ENCODE measurements around the gene CCDC107.

CCDC107 gene

DNA sequence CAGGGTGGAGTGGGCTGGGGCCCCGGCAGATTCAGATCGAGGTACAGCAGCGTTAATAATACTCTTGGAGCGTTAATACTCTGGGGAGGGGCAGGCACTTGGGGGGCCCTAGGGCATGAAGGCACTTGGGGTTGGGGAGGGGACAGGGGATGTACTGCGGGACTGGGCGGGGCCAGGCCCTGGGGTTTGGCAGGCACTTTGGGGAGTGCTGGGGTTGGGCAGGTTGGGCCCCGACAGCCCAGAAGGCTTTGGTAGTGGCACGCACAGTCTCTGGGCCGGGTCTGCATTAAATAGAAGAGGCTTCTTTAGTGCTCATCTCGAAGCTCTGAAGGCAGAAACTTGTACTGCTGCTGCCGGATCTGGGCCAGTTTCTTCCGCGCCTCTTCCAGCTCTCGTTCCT, 39.4 kb downstream of the CCDC107 start:
- H3K27ac ChIP-seq, result no peak overlapping the region

DNA sequence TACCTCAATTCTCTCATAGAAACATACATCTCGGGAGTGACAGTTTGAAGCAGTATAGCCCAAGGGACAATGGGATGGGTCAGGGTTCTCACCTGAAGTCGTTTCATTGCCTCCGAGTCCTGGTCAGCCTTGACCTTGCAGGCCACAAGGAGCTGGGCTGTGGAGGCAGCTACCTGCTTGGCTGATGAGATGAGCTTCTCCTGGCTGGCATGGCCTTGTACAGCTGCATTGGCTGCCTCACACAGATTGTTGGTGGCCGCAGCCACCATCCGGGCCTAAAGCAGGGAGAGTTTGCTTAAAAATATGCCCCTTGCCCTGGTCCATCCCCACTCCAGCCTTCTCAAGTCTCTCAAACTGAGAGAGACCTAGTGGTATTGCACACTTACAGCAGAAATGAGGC, 40.1 kb downstream of the CCDC107 start:
- H3K27ac ChIP-seq, result no peak overlapping the region
- no peak for DNase-seq (ENCODE audit: low read depth, low spot score)

More for the DNA sequence above, 39.4 kb downstream of the CCDC107 start:
- DNase-seq (ENCODE audit: low read depth, low spot score), result no peak

DNA sequence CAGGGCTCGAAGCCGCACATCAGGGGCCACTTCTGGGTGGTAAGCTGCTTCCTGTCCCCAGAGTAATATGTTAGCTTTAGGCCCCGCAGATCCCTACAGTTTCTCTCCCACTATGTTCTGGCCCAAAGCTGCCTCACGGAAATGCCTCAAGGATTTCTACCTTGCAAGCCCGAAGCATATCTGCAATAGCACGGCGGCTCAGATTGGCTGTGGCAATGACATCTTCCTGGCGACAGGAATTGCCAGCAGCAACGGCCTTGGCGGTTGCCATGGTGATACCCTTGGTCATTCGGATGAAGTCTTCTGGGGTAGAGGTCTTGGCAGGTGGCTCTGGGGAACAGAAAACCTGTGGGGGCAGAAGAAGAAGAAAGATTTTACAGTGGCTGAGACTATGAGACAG, 41.9 kb downstream of the CCDC107 start:
- H3K27ac ChIP-seq, result no peak overlapping the region
- DNase-seq (ENCODE audit: low read depth, low spot score), result no peak

DNA sequence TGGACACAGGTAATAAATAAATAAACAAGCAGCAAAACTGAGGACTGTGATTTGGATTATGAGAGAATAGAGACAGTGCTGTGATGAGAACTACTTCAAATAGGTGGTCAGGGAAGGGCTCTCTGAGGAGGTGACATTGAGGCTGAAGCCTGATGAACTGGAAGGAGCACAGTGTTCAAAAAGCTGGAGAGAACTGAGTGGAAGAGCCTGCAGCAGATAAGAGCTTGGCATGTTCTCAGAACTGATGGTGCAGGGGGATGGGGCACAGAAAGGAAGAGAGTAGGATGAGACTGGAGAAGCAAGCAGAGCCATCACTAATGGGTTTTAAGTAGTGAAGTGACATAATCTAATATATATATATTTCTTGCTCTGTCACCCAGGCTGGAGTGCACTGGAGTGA, 42.9 kb downstream of the CCDC107 start:
- no peak for DNase-seq (ENCODE audit: low read depth, low spot score)

DNA sequence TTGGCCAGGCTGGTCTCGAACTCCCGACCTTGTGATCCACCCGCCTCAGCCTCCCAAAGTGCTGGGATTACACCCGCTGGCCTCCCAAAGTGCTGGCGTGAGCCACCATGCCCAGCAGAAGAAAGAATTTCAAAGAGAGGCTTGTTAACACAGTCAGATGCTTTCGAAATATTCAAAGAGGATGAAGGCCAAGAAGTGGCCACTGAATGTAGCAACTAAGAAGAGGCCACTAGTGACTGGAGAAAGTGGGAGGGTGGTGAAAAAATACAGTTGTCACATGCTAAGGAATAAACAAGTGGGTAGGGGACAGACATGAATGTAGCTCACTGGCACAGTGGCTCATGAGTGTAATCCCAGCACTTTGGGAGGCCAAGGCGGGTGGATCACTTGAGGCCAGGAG, 44.6 kb downstream of the CCDC107 start:
- H3K27ac ChIP-seq, result no peak overlapping the region
- no peak for DNase-seq (ENCODE audit: low read depth, low spot score)

More for the DNA sequence above, 42.9 kb downstream of the CCDC107 start:
- H3K27ac ChIP-seq, result no peak overlapping the region

DNA sequence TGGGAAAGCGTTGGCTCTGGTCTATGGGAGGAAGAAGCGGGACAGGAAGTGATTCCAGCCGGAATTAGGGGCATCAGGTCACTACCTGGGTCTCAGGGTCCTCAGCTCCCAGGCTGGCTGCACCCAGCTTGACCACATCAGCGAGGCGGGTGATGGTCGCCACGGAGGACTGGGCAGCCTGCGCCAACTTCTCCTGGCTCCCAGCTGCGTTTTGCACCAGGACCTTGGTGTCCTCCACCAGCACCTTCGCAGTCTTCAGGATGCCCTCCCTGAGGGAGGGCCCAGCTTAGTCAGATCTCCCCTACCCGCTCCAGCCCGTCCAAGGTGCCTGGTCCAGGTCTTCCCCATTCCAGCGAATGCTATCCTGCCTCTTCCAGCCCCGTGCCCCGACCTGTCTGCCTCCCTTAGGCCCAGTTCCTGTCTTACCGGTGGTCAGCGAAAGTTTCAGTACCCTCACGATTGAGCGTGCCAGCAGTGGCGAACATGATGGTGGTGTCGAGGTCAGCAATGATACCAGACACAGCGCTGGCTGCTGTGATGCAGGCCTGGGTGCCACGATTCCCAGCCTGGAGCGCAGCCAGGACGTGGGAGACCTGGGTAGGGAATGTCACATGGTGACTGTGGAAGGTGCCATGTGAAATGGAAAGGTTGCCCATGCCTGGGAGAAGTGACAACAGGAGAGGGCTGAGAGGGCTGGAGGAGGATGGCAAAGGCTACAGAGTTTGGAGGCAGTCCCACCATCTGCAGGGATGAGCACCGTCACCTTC, 46.0 kb downstream of the CCDC107 start:
- no peak for DNase-seq (ENCODE audit: low read depth, low spot score)
- no peak overlapping the region for H3K27ac ChIP-seq

DNA sequence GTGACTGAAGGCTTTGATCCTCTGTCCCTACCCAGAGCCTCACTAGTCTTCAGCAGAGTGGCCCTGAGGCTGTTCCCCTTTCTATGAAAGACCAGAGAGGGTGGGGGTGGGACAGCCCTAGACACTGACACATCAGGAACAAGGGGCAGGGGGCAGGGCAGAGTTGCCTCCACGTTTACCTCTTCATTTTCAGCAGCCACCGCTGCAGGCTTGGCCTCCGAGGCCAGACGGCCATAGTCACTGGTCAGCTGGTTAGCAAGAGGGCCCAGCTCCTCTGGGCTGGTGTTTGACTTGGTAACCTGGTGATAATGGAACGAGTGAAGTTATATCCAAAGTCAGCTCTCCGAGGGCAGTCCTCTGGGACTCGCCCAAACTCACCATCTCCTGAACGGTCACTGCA, 47.3 kb downstream of the CCDC107 start:
- H3K27ac ChIP-seq, result no peak overlapping the region
- DNase-seq (ENCODE audit: low read depth, low spot score), result no peak

DNA sequence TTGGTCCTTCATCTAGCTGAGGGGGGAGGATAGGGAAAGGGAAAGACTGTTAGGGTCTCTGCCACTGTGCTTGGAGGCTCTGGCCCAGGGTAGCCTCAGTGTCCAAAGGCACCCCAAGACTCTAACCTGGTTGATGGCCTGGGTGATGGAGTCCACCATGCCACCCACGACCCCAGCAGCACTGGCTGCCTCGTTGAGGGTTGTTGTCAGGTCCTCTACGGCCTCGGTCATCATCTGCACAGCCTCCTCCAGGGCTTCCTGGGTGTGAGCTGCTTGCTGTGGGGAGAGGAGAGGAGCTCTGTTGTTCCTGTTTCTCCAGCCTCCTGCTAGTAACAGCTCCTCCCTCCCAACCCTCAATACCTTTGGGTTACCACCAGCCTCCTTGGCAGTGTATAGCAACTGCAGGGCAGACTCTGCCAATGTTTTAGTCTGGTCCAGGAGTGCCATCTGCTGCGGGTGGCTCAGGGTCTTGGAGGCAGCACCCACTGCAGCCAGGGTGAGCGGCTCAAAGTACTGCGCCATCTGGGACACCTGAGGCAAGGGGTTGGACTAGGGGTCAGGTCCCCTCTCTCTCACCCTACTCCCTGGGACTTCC, 47.8 kb downstream of the CCDC107 start:
- H3K27ac ChIP-seq, result no peak overlapping the region
- DNase-seq (ENCODE audit: low read depth, low spot score), result no peak

DNA sequence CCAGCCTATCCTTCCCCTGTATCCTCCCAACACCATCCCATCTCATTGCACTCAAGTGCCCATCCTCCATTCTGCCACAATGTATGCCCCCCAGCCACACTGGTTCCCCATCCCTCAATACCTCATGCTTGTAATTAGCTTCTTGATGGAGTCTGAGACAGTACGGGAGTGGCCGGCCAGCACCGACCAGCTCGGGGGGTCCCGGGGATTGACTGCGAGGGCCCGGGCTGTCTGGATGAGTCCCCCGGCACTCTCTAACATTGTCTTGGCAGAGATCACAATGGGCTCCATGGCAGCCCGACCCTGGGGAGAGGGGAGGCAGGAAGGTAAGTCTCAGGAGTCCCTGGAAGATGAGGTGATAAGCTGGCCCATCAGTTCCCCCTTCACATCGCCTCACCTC, 48.9 kb downstream of the CCDC107 start:
- H3K27ac ChIP-seq, result no peak overlapping the region
- no peak for DNase-seq (ENCODE audit: low read depth, low spot score)

DNA sequence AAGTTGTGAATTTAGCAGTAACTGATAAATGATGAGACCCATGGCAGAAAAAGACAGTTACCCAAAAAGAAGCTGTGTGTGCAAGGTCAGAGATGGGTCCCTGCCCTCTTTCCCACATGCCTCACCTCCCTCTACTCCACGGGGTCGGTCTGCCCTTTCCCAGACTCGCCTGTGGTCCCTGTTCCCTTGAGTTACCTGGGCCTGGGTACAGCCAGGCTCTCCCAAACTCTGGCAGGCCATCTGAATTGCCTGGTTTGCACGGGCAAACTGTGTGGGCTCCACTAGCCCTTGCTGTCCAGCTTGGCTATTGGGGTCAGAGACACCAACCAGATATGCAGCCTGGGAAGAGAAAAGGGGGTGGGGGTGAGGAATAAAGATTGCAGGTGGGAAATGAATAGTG, 50.1 kb downstream of the CCDC107 start:
- DNase-seq (ENCODE audit: low read depth, low spot score), result no peak
- no peak overlapping the region for H3K27ac ChIP-seq

DNA sequence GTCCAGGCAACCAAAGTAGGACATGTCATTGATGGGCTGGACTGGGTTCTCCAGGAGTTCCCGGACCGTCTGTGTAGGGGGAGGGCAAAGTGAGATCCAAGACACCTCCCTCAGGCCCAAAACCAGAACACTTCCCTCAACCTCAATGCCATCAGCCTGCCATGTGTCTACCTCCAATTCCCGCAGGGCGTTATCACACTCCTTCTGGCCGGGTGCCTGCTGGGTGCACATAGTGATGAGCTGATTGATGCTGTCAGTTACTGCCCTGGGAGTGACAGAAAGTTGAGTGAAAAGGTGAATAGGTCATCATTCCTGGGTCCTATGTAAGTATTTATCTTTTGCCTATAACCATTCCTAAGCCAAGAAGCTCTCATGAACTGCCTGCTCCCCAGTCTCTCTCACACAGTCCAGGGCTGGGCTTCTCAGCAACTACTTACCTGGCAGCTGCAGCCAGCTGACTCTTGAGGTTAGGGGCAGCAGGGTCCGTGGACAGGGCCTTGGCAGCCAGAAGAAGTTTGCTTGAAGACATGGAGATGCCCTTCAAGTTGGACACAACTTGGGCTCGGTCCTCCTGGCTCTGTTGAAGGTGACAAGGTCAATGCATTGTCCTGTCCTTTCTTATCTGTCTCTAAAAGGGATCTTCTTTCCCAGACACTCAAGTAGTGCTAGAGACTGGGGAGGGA, 52.9 kb downstream of the CCDC107 start:
- DNase-seq (ENCODE audit: low read depth, low spot score), result no peak
- no peak overlapping the region for H3K27ac ChIP-seq
